Ascending aorta (tissue), 2 donors: ENCODE data around the gene CRIP2. TPM values are rescaled to one million over a fixed set of nuclear protein-coding genes. Genes with fewer than 3 reads are reported as not detected.

Experiments used
- DNase-seq, 2 donors: peaks; one replicate each; pipeline ENCODE4 v3.0.0-alpha.2; 2019; ENCODE audit warnings: low spot score in 2 of 2
- H3K27ac ChIP-seq, 2 donors: fragments of 200-600 bp; sonication (generic); one replicate each; pipeline ENCODE4 v1.5.1; 2016 to 2017; ENCODE audit warnings: mild to moderate bottlenecking in 1 of 2
- H3K27me3 ChIP-seq: fragments of 200-600 bp; sonication (generic); one replicate; pipeline ENCODE4 v1.5.1; 2017
- H3K36me3 ChIP-seq, 2 donors: fragments of 200-600 bp; sonication (generic); one replicate each; pipeline ENCODE4 v1.5.1; 2016
- H3K4me1 ChIP-seq, 2 donors: fragments of 200-600 bp; sonication (generic); one replicate each; pipeline ENCODE4 v1.5.1; 2016 to 2017; ENCODE audit warnings: mild to moderate bottlenecking in 1 of 2
- H3K4me3 ChIP-seq, 2 donors: fragments of 200-600 bp; sonication (generic); one replicate each; pipeline ENCODE4 v1.5.1; 2016 to 2017; ENCODE audit warnings: mild to moderate bottlenecking in 1 of 2
- H3K9me3 ChIP-seq, 2 donors: fragments of 200-600 bp; sonication (generic); one replicate each; pipeline ENCODE4 v1.5.1; 2016
- intact Hi-C: fragments of 100-400 bp; cut with DNase I; formaldehyde crosslinking; loops from one replicate; pipeline ENCODE4 v1.15.1; 2023
- total RNA-seq: library from RNA; depleted of rRNA; stranded (reverse); fragments of >200 nt; gene quantifications from one replicate; pipeline ENCODE4 v1.1.0, GENCODE V29; 2016
- TF ChIP-seq, protein P1 (sequence below), 3 experiments: fragments of 200-600 bp in 2 of 3; fragments of 450-650 bp in 1 of 3; sonication (generic) in 2 of 3; IDR thresholded peaks; one replicate each; pipeline ENCODE4 v1.5.1; 2016 to 2019; ENCODE audit warnings: antibody characterized with exemption in 3 of 3, mild to moderate bottlenecking in 1 of 3, moderate library complexity in 1 of 3

The CRIP2 gene
- total RNA-seq, 1 donor from 2014 or later: 665 TPM

DNA sequence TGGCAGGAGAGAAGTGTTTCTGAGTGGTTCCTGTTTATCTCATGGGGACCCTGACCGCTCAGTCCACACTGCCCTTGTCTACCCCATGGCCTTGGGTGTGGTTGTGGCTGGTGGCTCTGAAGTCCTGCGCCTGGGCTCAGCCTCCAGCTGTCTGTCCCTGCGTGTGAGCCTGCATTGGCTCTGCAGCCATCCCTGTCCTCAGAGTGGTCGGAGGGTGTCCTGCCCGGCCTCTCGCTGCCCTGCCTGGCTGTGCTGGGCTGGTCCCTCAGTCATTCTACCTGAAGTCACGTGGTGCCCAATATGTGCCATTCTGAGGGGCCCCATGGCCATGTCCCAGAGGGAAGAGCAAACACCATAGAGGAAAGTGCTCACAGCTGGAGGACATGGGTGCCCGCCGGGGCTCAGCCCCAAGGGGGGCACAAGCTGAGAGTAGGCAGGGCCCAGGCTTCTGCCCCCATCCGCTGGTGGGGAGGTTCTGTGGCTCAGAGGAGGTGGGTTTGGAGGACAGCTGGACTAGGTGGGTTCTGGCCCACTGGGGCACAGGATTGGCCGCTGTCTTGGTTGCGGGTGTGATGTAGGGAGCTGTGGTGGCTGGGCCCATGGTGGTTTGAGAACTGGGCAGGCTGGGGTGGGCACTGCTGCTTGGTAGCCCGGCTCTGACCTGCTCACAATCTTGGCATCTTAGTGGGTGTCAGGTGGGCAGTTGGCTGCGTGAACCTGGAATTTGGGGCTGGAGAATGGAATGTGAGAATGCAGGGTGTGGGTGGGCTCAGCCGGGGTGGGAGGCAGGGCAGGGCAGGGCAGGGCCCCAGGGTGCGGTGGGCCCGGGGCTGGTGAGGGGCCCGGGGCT, 28.1 kb downstream of the CRIP2 start:
- intact Hi-C loops: no loop called here
- no peak for DNase-seq
- no peaks in the 10 kb centered on the region for H3K9me3 ChIP-seq
- H3K36me3 ChIP-seq: peaks cover 0 to 10% of the 10 kb centered on the region in 2 donors
- no peak overlapping the region for H3K27ac ChIP-seq
- no peaks in the 10 kb centered on the region for H3K4me1 ChIP-seq
- H3K4me3 ChIP-seq: no peak overlapping the region
- H3K27me3 ChIP-seq: no peaks in the 10 kb centered on the region
- TF ChIP-seq, protein P1, sequence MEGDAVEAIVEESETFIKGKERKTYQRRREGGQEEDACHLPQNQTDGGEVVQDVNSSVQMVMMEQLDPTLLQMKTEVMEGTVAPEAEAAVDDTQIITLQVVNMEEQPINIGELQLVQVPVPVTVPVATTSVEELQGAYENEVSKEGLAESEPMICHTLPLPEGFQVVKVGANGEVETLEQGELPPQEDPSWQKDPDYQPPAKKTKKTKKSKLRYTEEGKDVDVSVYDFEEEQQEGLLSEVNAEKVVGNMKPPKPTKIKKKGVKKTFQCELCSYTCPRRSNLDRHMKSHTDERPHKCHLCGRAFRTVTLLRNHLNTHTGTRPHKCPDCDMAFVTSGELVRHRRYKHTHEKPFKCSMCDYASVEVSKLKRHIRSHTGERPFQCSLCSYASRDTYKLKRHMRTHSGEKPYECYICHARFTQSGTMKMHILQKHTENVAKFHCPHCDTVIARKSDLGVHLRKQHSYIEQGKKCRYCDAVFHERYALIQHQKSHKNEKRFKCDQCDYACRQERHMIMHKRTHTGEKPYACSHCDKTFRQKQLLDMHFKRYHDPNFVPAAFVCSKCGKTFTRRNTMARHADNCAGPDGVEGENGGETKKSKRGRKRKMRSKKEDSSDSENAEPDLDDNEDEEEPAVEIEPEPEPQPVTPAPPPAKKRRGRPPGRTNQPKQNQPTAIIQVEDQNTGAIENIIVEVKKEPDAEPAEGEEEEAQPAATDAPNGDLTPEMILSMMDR (IDR thresholded peaks at IDR 0.05): no peak

DNA sequence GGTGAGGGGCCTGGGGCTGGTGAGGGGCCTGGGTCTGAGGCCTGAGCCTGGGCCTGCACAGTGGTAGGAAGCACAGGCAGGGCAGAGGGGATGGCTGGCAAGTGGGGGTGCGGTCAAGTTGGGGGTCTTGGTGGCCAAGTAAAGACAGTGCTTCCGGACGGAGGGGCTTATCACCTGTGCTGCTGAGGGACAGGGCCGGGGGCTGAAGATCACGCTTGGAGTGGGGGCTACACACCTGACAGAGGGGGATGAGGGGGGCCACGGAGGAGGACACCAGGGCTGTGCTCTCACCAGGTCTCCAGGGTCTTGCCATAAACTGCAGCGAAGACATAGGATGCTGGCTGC, 28.6 kb downstream of the CRIP2 start:
- peaks cover 0 to 7% of the 10 kb centered on the region in 2 donors for H3K36me3 ChIP-seq
- no peak overlapping the region for H3K4me3 ChIP-seq
- no peaks in the 10 kb centered on the region for H3K9me3 ChIP-seq
- intact Hi-C loops: no loop called here
- no peaks in the 10 kb centered on the region for H3K27me3 ChIP-seq
- no peaks in the 10 kb centered on the region for H3K4me1 ChIP-seq
- TF ChIP-seq, protein P1 (IDR thresholded peaks at IDR 0.05): no peak
- no peak for DNase-seq
- H3K27ac ChIP-seq: no peak overlapping the region

DNA sequence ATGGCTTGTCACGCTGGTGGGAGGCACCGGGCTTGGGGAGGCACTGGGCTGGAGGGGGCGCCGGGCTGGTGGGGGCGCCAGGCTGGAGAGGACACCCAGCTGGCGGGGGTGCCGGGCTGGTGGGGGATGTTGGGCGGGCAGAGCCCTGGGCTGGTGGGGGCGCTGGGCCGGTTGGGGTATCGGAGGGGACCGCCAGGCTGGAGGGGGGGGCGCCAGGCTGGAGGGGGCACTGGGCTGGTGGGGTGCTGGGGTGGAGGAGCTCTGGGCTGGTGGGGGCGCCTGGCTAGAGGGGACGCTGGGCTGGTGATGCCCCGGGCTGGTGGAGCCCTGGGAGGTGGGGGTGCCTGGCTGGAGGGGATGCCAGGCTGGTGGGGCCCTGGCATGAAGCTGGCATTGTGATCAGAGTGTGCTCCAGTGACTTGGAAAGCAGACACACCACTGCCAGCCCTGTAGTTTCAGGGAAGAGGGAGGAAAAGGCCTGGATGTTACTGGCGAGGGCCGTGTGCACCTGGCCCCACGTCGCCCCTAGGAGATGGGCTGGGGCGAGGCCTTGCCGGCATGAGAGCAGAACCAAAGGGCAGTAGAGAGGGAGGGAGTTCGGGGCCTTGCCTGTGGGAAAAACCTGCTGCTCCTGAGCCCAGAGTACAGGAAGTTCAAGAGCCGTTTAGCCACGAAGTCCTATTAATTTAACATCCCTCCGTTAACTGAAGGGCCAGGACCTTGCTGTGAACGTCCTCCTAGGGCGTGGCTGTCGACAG, 29.5 kb downstream of the CRIP2 start:
- H3K27ac ChIP-seq: no peak overlapping the region
- H3K9me3 ChIP-seq: no peaks in the 10 kb centered on the region
- no peak overlapping the region for H3K4me3 ChIP-seq
- no peak for DNase-seq
- no peaks in the 10 kb centered on the region for H3K36me3 ChIP-seq
- no peaks in the 10 kb centered on the region for H3K4me1 ChIP-seq
- TF ChIP-seq, protein P1 (IDR thresholded peaks at IDR 0.05): no peak
- no peaks in the 10 kb centered on the region for H3K27me3 ChIP-seq
- intact Hi-C loops: no loop called here

DNA sequence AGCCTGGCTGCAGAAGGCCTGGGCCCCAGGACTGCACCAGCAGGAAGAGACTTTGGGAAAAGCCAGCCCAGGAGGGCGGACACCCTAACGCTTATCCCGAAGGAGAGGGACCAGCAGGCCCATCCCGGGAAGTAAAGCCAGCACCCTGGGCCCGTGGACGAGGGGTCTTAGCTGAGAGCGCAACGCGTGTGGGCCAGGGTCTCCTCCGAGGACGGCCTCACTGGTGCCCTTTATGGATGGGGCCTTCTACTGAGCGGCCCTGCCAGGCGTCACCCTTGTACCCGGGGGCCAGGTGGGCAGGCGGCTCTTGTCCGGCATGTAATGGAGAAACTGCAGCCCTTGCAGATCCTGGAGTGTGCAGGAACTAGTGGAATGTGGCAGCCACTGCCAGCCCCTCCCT, 30.5 kb downstream of the CRIP2 start:
- Histone ChIP-seq H3K36me3 (no peaks in the 10 kb centered on the region), H3K4me1 (no peaks in the 10 kb centered on the region), H3K27me3 (no peaks in the 10 kb centered on the region), H3K4me3 (no peak overlapping the region), H3K27ac (no peak overlapping the region), H3K9me3 (no peaks in the 10 kb centered on the region)
- intact Hi-C loops: no loop called here
- DNase-seq: no peak
- TF ChIP-seq, protein P1 (IDR thresholded peaks at IDR 0.05): no peak

DNA sequence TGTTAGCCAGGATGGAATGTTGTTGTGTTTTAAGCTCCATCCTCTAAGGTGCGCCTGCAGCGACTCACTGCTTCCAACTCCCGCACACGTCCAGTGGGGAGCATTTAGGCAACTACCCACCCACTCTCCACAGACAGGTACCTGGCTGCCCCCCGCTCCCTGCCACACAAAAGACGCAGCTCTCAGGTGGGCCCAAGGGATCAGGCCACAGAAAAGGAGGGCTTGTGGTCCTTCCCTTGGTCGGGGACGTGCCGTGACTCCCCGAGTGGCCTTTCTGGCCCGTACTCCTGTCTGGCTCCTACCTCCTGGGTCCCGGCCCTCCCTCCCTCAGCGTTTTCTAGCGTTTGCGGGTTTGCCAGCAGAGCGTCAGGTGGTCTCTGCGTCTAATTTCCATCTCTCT, 32.6 kb downstream of the CRIP2 start:
- intact Hi-C loops: no loop called here
- TF ChIP-seq, protein P1 (IDR thresholded peaks at IDR 0.05): no peak
- Histone ChIP-seq H3K9me3 (no peaks in the 10 kb centered on the region), H3K4me1 (no peaks in the 10 kb centered on the region), H3K4me3 (no peak overlapping the region), H3K27ac (no peak overlapping the region), H3K36me3 (no peaks in the 10 kb centered on the region), H3K27me3 (no peaks in the 10 kb centered on the region)
- DNase-seq: no peak
